ENCODE data around the gene NYAP2. TPM values are rescaled to one million over a fixed set of nuclear protein-coding genes. Genes with fewer than 3 reads are reported as not detected.

The NYAP2 gene
- total RNA-seq, 1 experiment from 2014 or later = not detected

GRCh38 chr2:225425284-225425683, 25.8 kb downstream of the NYAP2 start:
- POLR2A ChIA-PET (ENCODE audit: low non-redundant PET) = no interaction called here
- Histone ChIP-seq H3K27ac (ENCODE audit: low read depth, low read length, poor library complexity, severe bottlenecking) (no peak overlapping the region), H3K9me3 (ENCODE audit: low read depth, low read length, poor library complexity, severe bottlenecking) (no peaks in the 10 kb centered on the region), H3K4me1 (ENCODE audit: insufficient read depth, low read length, poor library complexity, severe bottlenecking) (no peaks in the 10 kb centered on the region), H3K4me3 (ENCODE audit: low read depth, low read length, poor library complexity, severe bottlenecking) (no peak overlapping the region), H3K36me3 (ENCODE audit: insufficient read depth, low read length, poor library complexity, severe bottlenecking) (no peaks in the 10 kb centered on the region), H3K27me3 (replicated peaks; ENCODE audit: insufficient read depth, low read depth, low read length, poor library complexity) (peaks cover 8% of the 10 kb centered on the region)
- no peak for DNase-seq (ENCODE audit: low spot score)
- intact Hi-C loops (cut with micrococcal nuclease; ENCODE audit: unreplicated experiment) = no loop called here
- CTCF ChIA-PET = no interaction called here
- TF ChIP-seq, protein P1, sequence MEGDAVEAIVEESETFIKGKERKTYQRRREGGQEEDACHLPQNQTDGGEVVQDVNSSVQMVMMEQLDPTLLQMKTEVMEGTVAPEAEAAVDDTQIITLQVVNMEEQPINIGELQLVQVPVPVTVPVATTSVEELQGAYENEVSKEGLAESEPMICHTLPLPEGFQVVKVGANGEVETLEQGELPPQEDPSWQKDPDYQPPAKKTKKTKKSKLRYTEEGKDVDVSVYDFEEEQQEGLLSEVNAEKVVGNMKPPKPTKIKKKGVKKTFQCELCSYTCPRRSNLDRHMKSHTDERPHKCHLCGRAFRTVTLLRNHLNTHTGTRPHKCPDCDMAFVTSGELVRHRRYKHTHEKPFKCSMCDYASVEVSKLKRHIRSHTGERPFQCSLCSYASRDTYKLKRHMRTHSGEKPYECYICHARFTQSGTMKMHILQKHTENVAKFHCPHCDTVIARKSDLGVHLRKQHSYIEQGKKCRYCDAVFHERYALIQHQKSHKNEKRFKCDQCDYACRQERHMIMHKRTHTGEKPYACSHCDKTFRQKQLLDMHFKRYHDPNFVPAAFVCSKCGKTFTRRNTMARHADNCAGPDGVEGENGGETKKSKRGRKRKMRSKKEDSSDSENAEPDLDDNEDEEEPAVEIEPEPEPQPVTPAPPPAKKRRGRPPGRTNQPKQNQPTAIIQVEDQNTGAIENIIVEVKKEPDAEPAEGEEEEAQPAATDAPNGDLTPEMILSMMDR (conservative IDR thresholded peaks at IDR 0.05; ENCODE audit: low read depth, low read length) = no peak
- TF ChIP-seq EZH2 (IDR thresholded peaks at IDR 0.05; ENCODE audit: borderline replicate concordance, low read depth, low read length, poor library complexity, severe bottlenecking) = no peak
- BruUV-seq (replicated peaks) = no TSS peak

- intact Hi-C loops (cut with micrococcal nuclease; ENCODE audit: unreplicated experiment) = no loop called here
- CTCF ChIA-PET = no interaction called here
- BruUV-seq (replicated peaks) = no TSS peak
- Histone ChIP-seq H3K27ac (ENCODE audit: low read depth, low read length, poor library complexity, severe bottlenecking) (no peak overlapping the region), H3K9me3 (ENCODE audit: low read depth, low read length, poor library complexity, severe bottlenecking) (no peaks in the 10 kb centered on the region), H3K36me3 (ENCODE audit: insufficient read depth, low read length, poor library complexity, severe bottlenecking) (no peaks in the 10 kb centered on the region), H3K4me1 (ENCODE audit: insufficient read depth, low read length, poor library complexity, severe bottlenecking) (no peaks in the 10 kb centered on the region), H3K27me3 (replicated peaks; ENCODE audit: insufficient read depth, low read depth, low read length, poor library complexity) (peaks cover 1% of the 10 kb centered on the region), H3K4me3 (ENCODE audit: low read depth, low read length, poor library complexity, severe bottlenecking) (no peak overlapping the region)
- POLR2A ChIA-PET (ENCODE audit: low non-redundant PET) = no interaction called here
- TF ChIP-seq, protein P1 (conservative IDR thresholded peaks at IDR 0.05; ENCODE audit: low read depth, low read length) = no peak
- TF ChIP-seq EZH2 (IDR thresholded peaks at IDR 0.05; ENCODE audit: borderline replicate concordance, low read depth, low read length, poor library complexity, severe bottlenecking) = no peak
- no peak for DNase-seq (ENCODE audit: low spot score)
These were observed 28.9 kb downstream of the NYAP2 start for GRCh38 chr2:225428360-225428759.

DNA sequence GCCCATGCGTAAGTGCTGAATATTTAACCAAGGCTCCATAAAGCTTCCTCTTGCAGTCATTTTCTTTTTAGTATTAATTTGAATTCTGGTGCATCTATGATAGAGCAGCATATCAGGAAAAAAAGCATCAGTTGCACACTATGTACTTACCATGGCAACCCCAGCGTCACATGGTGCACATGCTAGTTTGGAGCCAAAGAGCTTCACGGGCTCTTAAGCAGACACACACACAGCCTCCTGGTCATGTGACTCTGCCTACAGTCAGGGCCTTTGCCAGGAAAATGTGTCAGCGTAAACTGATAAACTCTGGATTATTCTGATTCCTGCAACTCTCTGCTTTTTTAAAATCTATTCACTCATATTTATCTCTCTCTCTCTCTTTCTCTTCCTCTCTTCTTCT, 30.2 kb downstream of the NYAP2 start:
- H3K27me3 ChIP-seq (replicated peaks; ENCODE audit: insufficient read depth, low read depth, low read length, poor library complexity) = no peaks in the 10 kb centered on the region
- CTCF ChIA-PET = no interaction called here
- intact Hi-C loops (cut with micrococcal nuclease; ENCODE audit: unreplicated experiment) = no loop called here
- TF ChIP-seq, protein P1 (conservative IDR thresholded peaks at IDR 0.05; ENCODE audit: low read depth, low read length) = no peak
- TF ChIP-seq EZH2 (IDR thresholded peaks at IDR 0.05; ENCODE audit: borderline replicate concordance, low read depth, low read length, poor library complexity, severe bottlenecking) = no peak
- no peaks in the 10 kb centered on the region for H3K9me3 ChIP-seq (ENCODE audit: low read depth, low read length, poor library complexity, severe bottlenecking)
- no peak overlapping the region for H3K4me3 ChIP-seq (ENCODE audit: low read depth, low read length, poor library complexity, severe bottlenecking)
- DNase-seq (ENCODE audit: low spot score) = peak; percentile 19
- H3K27ac ChIP-seq (ENCODE audit: low read depth, low read length, poor library complexity, severe bottlenecking) = no peak overlapping the region
- H3K4me1 ChIP-seq (ENCODE audit: insufficient read depth, low read length, poor library complexity, severe bottlenecking) = no peaks in the 10 kb centered on the region
- POLR2A ChIA-PET (ENCODE audit: low non-redundant PET) = no interaction called here
- no TSS peak for BruUV-seq (replicated peaks)
- H3K36me3 ChIP-seq (ENCODE audit: insufficient read depth, low read length, poor library complexity, severe bottlenecking) = no peaks in the 10 kb centered on the region

All from A673 (cell line).